Smooth muscle cell (in vitro differentiated cells): Measurements from ENCODE around the gene SOCS7. TPM values are rescaled to one million over a fixed set of nuclear protein-coding genes. Genes with fewer than 3 reads are reported as not detected.

Source experiments
- DNase-seq: peaks from one replicate; lab custom pipeline; 2025; ENCODE audit not compliant: unreplicated experiment; lab: John Stamatoyannopoulos, UW
- H2AFZ ChIP-seq: fragments of 200-600 bp; sonication (generic); 2 replicates; pipeline ENCODE4 v1.6.0; 2016; ENCODE audit warnings: antibody characterized with exemption, low read depth, mild to moderate bottlenecking
- H3F3A ChIP-seq: fragments of 200-600 bp; sonication (generic); 2 replicates; pipeline ENCODE4 v1.6.0; 2017; ENCODE audit warnings: antibody characterized with exemption, low read depth
- H3K27ac ChIP-seq: fragments of 200-600 bp; sonication (generic); 2 replicates; pipeline ENCODE4 v1.5.1; 2016; ENCODE audit warnings: low read depth, mild to moderate bottlenecking
- H3K27me3 ChIP-seq: fragments of 200-600 bp; sonication (generic); 2 replicates; pipeline ENCODE4 v1.6.1; 2016; ENCODE audit warnings: low read depth, mild to moderate bottlenecking
- H3K36me3 ChIP-seq: fragments of 200-600 bp; sonication (generic); 2 replicates; pipeline ENCODE4 v1.5.1; 2016; ENCODE audit warnings: low read depth
- H3K4me1 ChIP-seq: fragments of 200-600 bp; sonication (generic); 2 replicates; pipeline ENCODE4 v1.5.1; 2016; ENCODE audit warnings: low read depth
- H3K4me2 ChIP-seq: fragments of 200-600 bp; sonication (generic); 2 replicates; pipeline ENCODE4 v1.6.0; 2016; ENCODE audit warnings: mild to moderate bottlenecking
- H3K4me3 ChIP-seq: fragments of 200-600 bp; sonication (generic); 2 replicates; pipeline ENCODE4 v1.5.1; 2016; ENCODE audit warnings: mild to moderate bottlenecking
- H3K79me2 ChIP-seq: fragments of 200-600 bp; sonication (generic); 2 replicates; pipeline ENCODE4 v1.6.0; 2016; ENCODE audit warnings: low read depth, mild to moderate bottlenecking
- H3K9ac ChIP-seq: fragments of 200-600 bp; sonication (generic); 2 replicates; pipeline ENCODE4 v1.6.0; 2016; ENCODE audit warnings: low read depth
- H3K9me3 ChIP-seq: fragments of 200-600 bp; sonication (generic); replicated peaks from 2 replicates; pipeline ENCODE4 v1.5.1; 2016; ENCODE audit warnings: low read depth
- H4K20me1 ChIP-seq: fragments of 200-600 bp; sonication (generic); 2 replicates; pipeline ENCODE4 v1.6.0; 2016; ENCODE audit warnings: low read depth
- WGBS: methylation state at CpG from one replicate; pipeline ENCODE4 v1.1.7; 2016; ENCODE audit warnings: low lambda C conversion rate; 5-methylcytosine and 5-hydroxymethylcytosine counted together
- polyA plus RNA-seq: library from polyadenylated mRNA; unstranded; fragments of >200 nt; fragmentation: Nextera tagmentation; extraction: Ambion mirVana; gene quantifications from 2 replicates; pipeline ENCODE4 v1.2.1, GENCODE V29; 2016
- total RNA-seq: library from RNA; depleted of rRNA; stranded (reverse); fragments of >200 nt; gene quantifications from 2 replicates; pipeline ENCODE4 v1.2.3, GENCODE V29; 2014
- TF ChIP-seq, protein P1 (sequence below): fragments of 200-600 bp; sonication (generic); IDR thresholded peaks from 2 replicates; pipeline ENCODE4 v1.5.1; 2017; ENCODE audit warnings: borderline replicate concordance, mild to moderate bottlenecking, antibody characterized with exemption; ENCODE audit not compliant: insufficient read depth, poor library complexity, severe bottlenecking

Gene SOCS7
- total and polyA plus RNA-seq, 2 experiments from 2014 or later, result 0.89 to 6.2 TPM

- Histone ChIP-seq H4K20me1 (peaks cover 48% of the 10 kb centered on the region), H3K36me3 (no peaks in the 10 kb centered on the region), H3K27me3 (no peaks in the 10 kb centered on the region), H2AFZ (no peak overlapping the region), H3K79me2 (peaks cover 12% of the 10 kb centered on the region), H3K4me3 (no peak overlapping the region), H3F3A (no peaks in the 10 kb centered on the region), H3K27ac (no peak overlapping the region), H3K4me2 (no peak overlapping the region), H3K9me3 (no peaks in the 10 kb centered on the region), H3K9ac (no peak overlapping the region), H3K4me1 (no peaks in the 10 kb centered on the region)
- no peak for DNase-seq
- TF ChIP-seq, protein P1, sequence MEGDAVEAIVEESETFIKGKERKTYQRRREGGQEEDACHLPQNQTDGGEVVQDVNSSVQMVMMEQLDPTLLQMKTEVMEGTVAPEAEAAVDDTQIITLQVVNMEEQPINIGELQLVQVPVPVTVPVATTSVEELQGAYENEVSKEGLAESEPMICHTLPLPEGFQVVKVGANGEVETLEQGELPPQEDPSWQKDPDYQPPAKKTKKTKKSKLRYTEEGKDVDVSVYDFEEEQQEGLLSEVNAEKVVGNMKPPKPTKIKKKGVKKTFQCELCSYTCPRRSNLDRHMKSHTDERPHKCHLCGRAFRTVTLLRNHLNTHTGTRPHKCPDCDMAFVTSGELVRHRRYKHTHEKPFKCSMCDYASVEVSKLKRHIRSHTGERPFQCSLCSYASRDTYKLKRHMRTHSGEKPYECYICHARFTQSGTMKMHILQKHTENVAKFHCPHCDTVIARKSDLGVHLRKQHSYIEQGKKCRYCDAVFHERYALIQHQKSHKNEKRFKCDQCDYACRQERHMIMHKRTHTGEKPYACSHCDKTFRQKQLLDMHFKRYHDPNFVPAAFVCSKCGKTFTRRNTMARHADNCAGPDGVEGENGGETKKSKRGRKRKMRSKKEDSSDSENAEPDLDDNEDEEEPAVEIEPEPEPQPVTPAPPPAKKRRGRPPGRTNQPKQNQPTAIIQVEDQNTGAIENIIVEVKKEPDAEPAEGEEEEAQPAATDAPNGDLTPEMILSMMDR, result no peak
- 97% methylated on average over 8 of the region's 8 CpGs for WGBS
Observed at GRCh38 chr17:38364741-38365140, 13.1 kb downstream of the SOCS7 start.

DNA sequence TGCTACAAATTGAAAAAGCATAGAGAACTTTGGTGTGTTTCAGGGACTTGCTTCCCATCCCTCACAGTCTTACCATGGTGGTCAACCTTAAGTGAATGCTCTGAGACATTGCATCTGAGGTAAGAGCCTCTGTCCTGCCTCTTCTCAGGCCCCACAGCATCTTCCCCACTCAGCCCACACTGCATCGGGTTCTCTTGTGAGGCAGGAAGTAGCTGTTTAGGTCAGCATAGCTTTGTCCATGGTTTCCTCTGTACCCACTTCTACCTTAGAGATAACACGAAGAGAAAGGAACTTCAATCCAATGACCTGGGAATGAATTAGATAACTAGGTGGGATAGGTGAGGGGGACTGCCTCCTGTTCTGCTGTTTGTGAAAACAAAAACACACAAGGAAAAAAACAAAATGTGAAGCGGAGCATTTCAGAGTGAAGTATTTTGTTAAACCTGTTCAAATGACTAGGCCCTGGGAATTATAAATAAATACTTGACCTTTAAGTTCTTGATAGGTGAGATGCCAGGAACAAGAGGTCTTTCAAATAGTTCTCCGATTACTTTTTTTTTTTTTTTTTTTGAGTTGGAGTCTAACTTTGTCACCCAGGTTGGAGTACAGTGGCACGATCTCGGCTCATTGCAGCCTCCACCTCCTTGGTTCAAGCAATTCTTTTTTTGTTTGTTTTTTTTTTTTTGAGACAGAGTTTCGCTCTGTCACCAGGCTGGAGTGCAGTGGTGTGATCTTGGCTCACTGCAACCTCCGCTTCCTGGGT, 17.7 kb downstream of the SOCS7 start:
- H3K9ac ChIP-seq, result no peak overlapping the region
- DNase-seq, result no peak
- no peak overlapping the region for H2AFZ ChIP-seq
- H3K9me3 ChIP-seq, result no peaks in the 10 kb centered on the region
- no peak overlapping the region for H3K4me3 ChIP-seq
- H3K4me1 ChIP-seq, result no peaks in the 10 kb centered on the region
- H3K79me2 ChIP-seq, result no peaks in the 10 kb centered on the region
- 97% methylated on average over 8 of the region's 8 CpGs for WGBS
- peaks cover 5% of the 10 kb centered on the region for H4K20me1 ChIP-seq
- no peak overlapping the region for H3K4me2 ChIP-seq
- H3K27ac ChIP-seq, result no peak overlapping the region
- TF ChIP-seq, protein P1, result no peak
- H3F3A ChIP-seq, result no peaks in the 10 kb centered on the region
- peaks cover 2% of the 10 kb centered on the region for H3K36me3 ChIP-seq
- no peaks in the 10 kb centered on the region for H3K27me3 ChIP-seq

DNA sequence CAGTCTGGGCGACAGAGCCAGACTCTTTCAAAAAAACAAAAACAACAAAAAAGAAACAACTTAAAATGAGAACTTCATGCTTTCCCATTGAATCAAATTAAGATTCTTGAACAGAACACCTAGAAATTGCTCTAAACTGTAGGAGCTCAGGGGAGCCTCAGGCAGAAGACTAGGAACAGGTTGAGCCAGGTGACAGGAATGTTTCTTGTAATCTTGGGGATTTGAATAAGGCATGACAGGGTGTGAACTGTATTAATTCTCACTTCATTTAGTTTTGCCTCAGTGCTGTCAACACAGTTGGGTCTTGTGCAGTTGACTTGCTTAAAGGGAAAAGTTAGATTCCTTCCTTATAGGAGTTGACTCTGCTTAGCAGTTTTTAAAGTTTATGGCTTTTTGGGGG, 27.8 kb downstream of the SOCS7 start:
- Histone ChIP-seq H4K20me1 (no peaks in the 10 kb centered on the region), H3K79me2 (no peaks in the 10 kb centered on the region), H3K4me1 (no peaks in the 10 kb centered on the region), H3K9me3 (no peaks in the 10 kb centered on the region), H3K4me3 (no peak overlapping the region), H3K36me3 (peaks cover 12% of the 10 kb centered on the region), H3K4me2 (no peak overlapping the region), H3K9ac (no peak overlapping the region), H3K27ac (no peak overlapping the region), H2AFZ (no peak overlapping the region), H3F3A (no peaks in the 10 kb centered on the region), H3K27me3 (no peaks in the 10 kb centered on the region)
- TF ChIP-seq, protein P1, result no peak
- DNase-seq, result no peak
- WGBS, result 79% methylated on average over 1 of the region's 1 CpG

GRCh38 chr17:38395090-38395489, 43.4 kb downstream of the SOCS7 start:
- no peak for DNase-seq
- no peak overlapping the region for H3K4me3 ChIP-seq
- H3K27me3 ChIP-seq, result no peaks in the 10 kb centered on the region
- no peaks in the 10 kb centered on the region for H3K4me1 ChIP-seq
- H3K36me3 ChIP-seq, result peaks cover 8% of the 10 kb centered on the region
- TF ChIP-seq, protein P1, result no peak
- no peak overlapping the region for H3K4me2 ChIP-seq
- 92% methylated on average over 4 of the region's 4 CpGs for WGBS
- no peak overlapping the region for H2AFZ ChIP-seq
- no peak overlapping the region for H3K27ac ChIP-seq
- peaks cover 11% of the 10 kb centered on the region for H4K20me1 ChIP-seq
- H3F3A ChIP-seq, result no peaks in the 10 kb centered on the region
- H3K9ac ChIP-seq, result no peak overlapping the region
- no peaks in the 10 kb centered on the region for H3K9me3 ChIP-seq
- H3K79me2 ChIP-seq, result no peaks in the 10 kb centered on the region
